ENCODE measurements around the gene GNAT3.

GNAT3 gene

GRCh38 chr7:80511964-80512363 is at the start of gene GNAT3:
Gene GNAT3 (minus strand): TSS chr7:80512064. CDS start chr7:80511926, 138 bp downstream.
- no peak for DNase-seq (ENCODE audit: low spot score)

- no peak for DNase-seq (ENCODE audit: low spot score)
Observed at GRCh38 chr7:80558116-80558515, 46.3 kb upstream of the GNAT3 start.

GRCh38 chr7:80552031-80552694 is 40.3 kb upstream of the GNAT3 start:
- DNase-seq (ENCODE audit: low spot score) = no peak

- no peak for DNase-seq (ENCODE audit: low spot score)
Observed at GRCh38 chr7:80550005-80550404, 38.1 kb upstream of the GNAT3 start.

DNA sequence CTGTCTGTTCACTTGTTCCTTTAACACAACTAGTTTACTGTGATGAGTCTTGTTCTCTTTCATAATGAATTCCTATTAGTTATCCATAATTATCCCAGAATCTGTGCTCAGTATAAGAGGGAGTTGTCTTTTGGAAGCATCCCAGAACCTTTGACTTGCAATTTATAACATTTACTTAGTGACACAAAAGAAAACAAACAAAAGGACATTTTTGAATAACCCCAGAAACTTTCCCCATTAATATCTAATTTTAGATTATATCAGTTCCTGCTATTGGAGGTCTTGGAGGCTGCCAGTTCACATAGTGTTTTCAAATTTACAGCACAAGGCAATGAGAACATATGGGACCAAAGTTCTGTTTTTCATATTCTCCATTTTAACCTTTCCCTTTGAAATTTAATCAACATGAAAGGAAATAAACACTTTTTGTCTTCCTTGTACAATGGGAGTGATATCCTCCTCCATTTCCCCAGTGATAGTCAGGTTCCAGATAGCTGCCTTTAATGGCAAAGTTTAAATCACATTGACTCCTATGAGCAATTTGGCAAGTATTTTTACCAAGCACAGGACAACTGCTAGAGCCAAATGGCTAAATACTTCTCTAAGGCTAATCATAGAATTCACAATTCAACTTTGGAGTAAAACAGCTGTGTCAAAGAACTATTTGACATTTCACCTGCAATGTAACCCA is 37.1 kb upstream of the GNAT3 start:
- DNase-seq (ENCODE audit: low spot score) = no peak

- DNase-seq (ENCODE audit: low spot score) = no peak
Observed at GRCh38 chr7:80542398-80542797, 30.5 kb upstream of the GNAT3 start.

- no peak for DNase-seq (ENCODE audit: low spot score)
Observed at GRCh38 chr7:80540836-80541235, 29.0 kb upstream of the GNAT3 start.

DNA sequence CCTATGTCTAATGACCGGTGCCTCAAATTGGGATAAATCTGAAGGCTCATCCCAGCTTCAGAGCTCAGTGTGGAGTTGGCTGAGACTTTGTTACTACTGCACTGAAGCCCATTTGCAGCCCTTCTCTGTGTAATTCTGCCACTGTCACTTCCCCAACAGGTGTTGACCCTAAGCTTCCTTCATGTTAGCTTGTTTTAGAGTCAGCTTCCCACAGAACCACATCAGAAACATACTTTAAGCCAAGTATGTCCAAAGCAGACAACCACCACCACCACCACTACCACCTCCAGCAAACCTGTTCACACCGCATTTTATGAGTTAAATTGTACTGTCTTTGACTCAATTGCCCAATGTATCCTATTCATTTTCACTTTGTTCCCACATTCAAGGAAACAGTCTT is 25.2 kb upstream of the GNAT3 start:
- no peak for DNase-seq (ENCODE audit: low spot score)

DNA sequence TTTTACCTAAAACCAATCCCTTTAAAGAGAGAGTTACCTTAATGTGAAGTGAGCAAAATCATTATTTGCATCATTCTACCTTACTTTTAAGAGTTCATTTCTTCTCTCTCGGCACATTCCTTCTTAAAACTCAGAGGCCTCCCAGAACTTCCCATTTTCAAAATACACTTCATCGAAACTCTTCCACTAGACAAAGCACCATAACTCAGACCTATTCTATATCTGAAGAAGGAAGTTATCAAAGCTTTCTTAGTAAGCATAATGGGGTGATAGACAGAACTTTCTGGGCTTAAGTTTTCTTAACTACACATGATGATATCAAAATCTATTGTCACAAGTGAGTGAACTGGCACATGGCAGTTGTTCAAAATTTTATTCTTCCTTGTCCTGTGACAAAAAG is 24.6 kb upstream of the GNAT3 start:
- DNase-seq (ENCODE audit: low spot score) = no peak

DNA sequence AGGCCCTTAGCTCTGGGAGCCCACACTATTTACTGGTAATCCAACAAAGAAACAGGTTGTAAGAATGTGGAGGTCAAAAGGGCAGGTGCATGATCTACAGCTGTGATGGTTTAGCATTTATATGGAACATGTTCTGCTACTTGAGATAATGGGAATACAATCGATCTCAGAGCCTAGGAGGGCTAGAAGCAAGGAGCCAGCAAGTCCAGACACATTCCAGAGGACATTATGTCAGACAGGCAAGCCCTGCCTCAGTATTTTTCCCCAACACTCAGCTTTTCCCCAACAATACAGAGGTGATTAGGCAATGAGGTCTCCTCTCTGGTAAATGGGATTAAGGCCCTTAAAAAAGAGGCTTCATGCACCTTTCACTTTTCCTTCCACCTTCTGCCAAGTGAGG is 21.4 kb upstream of the GNAT3 start:
- DNase-seq (ENCODE audit: low spot score) = no peak

DNA sequence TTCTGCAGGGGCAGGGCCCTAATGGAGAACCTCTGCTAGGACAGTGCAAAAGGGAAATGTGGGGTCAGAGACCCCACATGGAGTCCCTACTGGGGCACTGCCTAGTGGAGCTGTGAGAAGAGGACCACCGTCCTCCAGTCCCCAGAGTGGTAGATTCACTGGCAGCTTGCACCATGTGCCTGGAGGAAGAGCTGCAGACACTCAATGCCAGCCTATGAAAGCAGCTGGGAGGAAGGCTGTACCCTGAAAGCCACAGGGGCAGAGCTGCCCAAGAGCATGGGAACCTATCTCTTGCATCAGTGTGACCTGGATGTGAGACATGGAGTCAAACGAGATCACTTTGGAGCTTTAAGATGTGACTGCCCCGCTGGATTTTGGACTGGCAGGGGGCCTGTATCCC is 20.3 kb upstream of the GNAT3 start:
- DNase-seq (ENCODE audit: low spot score) = no peak

- DNase-seq (ENCODE audit: low spot score) = no peak
Observed at GRCh38 chr7:80530136-80530535, 18.3 kb upstream of the GNAT3 start.

- DNase-seq (ENCODE audit: low spot score) = no peak
Observed at GRCh38 chr7:80529362-80529761, 17.5 kb upstream of the GNAT3 start.

DNA sequence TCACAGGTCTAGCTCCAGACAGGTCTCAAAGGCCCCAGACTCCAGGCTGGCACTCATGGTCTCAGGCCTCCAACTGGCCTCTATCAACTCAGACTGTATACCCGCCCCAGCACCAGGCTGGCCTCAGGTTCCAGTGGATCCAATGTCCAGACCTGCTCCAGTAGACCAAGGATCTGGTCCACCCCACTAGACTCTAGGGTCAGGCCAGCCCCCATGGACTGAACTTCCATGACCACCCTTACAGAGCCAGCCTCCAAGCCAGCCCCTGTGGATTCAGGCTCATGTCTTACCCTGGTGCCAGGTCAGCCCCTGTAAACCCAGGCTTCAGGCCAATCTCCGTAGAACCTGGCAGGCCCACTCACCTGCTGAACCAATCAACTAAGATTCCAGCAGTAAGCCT is 16.8 kb upstream of the GNAT3 start:
- no peak for DNase-seq (ENCODE audit: low spot score)

GRCh38 chr7:80526472-80526871 is 14.6 kb upstream of the GNAT3 start:
- no peak for DNase-seq (ENCODE audit: low spot score)

DNA sequence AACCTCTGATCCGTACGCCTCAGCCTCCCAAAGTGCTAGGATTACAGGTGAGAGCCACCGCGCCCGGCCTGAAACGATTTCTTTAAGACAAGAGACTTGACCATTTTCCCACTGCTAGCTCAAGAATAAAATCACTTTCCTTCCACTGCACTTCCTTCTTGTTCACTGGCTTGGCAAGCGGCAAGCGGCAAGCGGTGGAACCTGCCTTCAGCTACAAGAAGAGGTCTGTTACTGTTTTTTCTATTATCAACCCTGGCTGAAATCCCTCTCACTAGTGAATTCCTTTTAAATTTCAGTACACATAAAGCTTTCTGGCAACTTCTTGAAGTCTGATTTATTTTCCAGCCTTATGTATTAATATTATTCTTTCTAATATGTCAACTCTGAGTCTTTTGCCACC is 12.8 kb upstream of the GNAT3 start:
- DNase-seq (ENCODE audit: low spot score) = no peak

GRCh38 chr7:80521809-80522208 is 9.9 kb upstream of the GNAT3 start:
- DNase-seq (ENCODE audit: low spot score) = no peak

GRCh38 chr7:80520199-80520598 is 8.3 kb upstream of the GNAT3 start:
- no peak for DNase-seq (ENCODE audit: low spot score)

GRCh38 chr7:80517282-80517747 is 5.5 kb upstream of the GNAT3 start:
- DNase-seq (ENCODE audit: low spot score) = no peak

- no peak for DNase-seq (ENCODE audit: low spot score)
Observed at GRCh38 chr7:80515298-80515697, 3.4 kb upstream of the GNAT3 start.

GRCh38 chr7:80510021-80510420 is 1.8 kb downstream of the GNAT3 start:
- DNase-seq (ENCODE audit: low spot score) = no peak

GRCh38 chr7:80508440-80508839 is 3.4 kb downstream of the GNAT3 start:
- no peak for DNase-seq (ENCODE audit: low spot score)

DNA sequence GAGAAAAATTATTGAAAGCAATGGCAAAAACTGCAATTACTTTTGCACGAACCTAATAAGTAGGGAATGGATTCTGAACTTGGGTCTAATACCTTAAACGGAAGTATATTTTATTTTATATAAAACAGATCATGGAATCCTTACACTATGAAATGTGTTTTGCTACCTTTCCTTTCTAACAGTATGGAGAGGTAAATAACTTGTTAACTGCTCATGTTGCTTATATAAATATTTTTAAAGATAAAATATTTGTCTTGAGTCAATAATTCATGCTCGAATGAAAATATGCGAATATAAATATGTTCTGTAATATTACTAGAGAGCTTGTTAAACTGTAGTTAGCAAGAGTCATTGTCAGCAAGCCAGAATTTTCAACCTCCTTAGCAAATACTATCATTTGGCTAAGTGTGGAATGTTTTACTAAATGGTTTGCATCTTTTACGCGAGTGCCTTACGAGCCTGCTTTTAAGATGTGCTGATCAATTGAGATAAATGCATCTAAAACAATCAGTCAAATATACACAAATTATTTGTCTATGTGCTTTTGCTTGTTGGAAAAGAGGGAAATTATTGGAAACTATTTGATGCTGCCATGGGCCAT is 5.9 kb downstream of the GNAT3 start:
- no peak for DNase-seq (ENCODE audit: low spot score)
